PC-9 (cell line): Measurements from ENCODE around the gene TTC39C.

Source experiments
- CTCF ChIP-seq: fragments of 200-600 bp; sonication (generic); conservative IDR thresholded peaks from 2 replicates; pipeline ENCODE4 v1.6.1; 2017; ENCODE audit warnings: mixed run types, antibody characterized with exemption, mild to moderate bottlenecking, moderate library complexity
- EZH2 ChIP-seq: fragments of 200-600 bp; sonication (generic); IDR thresholded peaks from 2 replicates; pipeline ENCODE4 v1.8.0; 2017; ENCODE audit warnings: antibody characterized with exemption, low read depth

GRCh38 chr18:24177499-24178133 lies 163.1 kb downstream of the TTC39C start:
- TF ChIP-seq CTCF = no peak
- no peak for TF ChIP-seq EZH2
